Gastrocnemius medialis (tissue), 4 donors: ENCODE results near the gene SKAP2.

Source experiments
- CTCF ChIP-seq, 5 experiments: fragments of 450-650 bp in 3 of 5; fragments of 200-600 bp in 2 of 5; sonication (generic) in 2 of 5; IDR thresholded peaks in 4 of 5; conservative IDR thresholded peaks in 1 of 5; 1 replicate in 4 of 5; 2 replicates in 1 of 5; pipeline ENCODE4 v1.5.1; 2016 to 2019; ENCODE audit warnings: antibody characterized with exemption in 5 of 5, mild to moderate bottlenecking in 3 of 5, moderate library complexity in 3 of 5
- POLR2A ChIP-seq, 2 donors: fragments of 450-650 bp; IDR thresholded peaks; one replicate each; pipeline ENCODE4 v1.6.1; 2017; ENCODE audit warnings: antibody characterized with exemption in 2 of 2, mild to moderate bottlenecking in 2 of 2, moderate library complexity in 2 of 2

GRCh38 chr7:26843705-26844104 is 20.7 kb downstream of the SKAP2 start:
- TF ChIP-seq POLR2A (IDR thresholded peaks at IDR 0.05) = no peak
- no peak for TF ChIP-seq CTCF (IDR thresholded peaks at IDR 0.05 in 4 of 5, conservative IDR thresholded peaks at IDR 0.05 in 1 of 5)
